ENCODE measurements around the gene RABGAP1L.
"Not testable (repeated sequence)": the region's sequence is repeated elsewhere in the genome, so short reads cannot be mapped to it uniquely, and the experiment has no call there.

RABGAP1L gene

DNA sequence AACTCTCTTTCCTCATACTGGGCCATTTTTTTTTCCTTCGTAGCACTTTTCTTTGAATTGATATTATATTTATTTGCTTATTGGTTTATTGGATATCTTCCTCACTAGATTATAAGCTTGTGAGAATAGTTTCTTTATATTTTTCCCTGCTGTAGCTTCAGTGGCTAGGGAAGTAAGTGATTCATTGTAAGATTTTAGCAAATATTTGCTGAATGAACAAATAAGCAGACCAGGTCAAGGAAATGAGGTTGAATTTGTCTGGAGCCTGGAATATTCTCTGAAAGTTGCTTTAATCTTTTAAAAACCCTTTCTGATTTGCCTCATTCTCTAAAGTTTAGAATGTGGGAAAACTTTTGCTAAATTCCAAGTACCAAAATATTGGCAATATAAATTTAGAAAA is 80.2 kb downstream of the RABGAP1L start:
- no peak overlapping the region for H3K4me3 ChIP-seq (ENCODE audit: low read depth, low read length)
- CTCF ChIA-PET: no interaction called here
- POLR2A ChIA-PET: no interaction called here
- TF ChIP-seq, protein P1, sequence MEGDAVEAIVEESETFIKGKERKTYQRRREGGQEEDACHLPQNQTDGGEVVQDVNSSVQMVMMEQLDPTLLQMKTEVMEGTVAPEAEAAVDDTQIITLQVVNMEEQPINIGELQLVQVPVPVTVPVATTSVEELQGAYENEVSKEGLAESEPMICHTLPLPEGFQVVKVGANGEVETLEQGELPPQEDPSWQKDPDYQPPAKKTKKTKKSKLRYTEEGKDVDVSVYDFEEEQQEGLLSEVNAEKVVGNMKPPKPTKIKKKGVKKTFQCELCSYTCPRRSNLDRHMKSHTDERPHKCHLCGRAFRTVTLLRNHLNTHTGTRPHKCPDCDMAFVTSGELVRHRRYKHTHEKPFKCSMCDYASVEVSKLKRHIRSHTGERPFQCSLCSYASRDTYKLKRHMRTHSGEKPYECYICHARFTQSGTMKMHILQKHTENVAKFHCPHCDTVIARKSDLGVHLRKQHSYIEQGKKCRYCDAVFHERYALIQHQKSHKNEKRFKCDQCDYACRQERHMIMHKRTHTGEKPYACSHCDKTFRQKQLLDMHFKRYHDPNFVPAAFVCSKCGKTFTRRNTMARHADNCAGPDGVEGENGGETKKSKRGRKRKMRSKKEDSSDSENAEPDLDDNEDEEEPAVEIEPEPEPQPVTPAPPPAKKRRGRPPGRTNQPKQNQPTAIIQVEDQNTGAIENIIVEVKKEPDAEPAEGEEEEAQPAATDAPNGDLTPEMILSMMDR (IDR thresholded peaks at IDR 0.05; ENCODE audit: insufficient read depth, low read length, missing control alignments): no peak
- no peak for DNase-seq (ENCODE audit: low read depth, low spot score)

DNA sequence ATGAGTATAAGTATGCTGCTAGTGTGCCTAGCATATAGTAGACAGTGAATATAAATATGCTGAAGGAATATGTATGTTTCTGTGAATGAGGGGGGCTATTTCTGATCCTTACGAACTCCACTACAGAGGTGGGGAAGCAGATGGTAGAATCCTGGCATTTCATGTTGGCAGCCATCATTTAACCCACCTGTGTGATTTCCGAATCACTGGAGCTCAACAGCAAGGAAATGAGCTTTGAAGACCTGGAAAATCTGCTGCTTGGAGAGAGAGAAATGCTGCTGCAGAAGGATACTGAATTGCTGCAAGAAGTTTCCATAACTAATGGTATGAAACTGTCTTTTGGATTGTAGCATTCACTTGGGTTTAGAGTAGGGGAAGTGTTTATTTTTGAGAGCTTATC is 83.5 kb downstream of the RABGAP1L start:
- TF ChIP-seq, protein P1 (IDR thresholded peaks at IDR 0.05; ENCODE audit: insufficient read depth, low read length, missing control alignments): no peak
- H3K4me3 ChIP-seq (ENCODE audit: low read depth, low read length): no peak overlapping the region
- POLR2A ChIA-PET: no interaction called here
- CTCF ChIA-PET: no interaction called here
- no peak for DNase-seq (ENCODE audit: low read depth, low spot score)

DNA sequence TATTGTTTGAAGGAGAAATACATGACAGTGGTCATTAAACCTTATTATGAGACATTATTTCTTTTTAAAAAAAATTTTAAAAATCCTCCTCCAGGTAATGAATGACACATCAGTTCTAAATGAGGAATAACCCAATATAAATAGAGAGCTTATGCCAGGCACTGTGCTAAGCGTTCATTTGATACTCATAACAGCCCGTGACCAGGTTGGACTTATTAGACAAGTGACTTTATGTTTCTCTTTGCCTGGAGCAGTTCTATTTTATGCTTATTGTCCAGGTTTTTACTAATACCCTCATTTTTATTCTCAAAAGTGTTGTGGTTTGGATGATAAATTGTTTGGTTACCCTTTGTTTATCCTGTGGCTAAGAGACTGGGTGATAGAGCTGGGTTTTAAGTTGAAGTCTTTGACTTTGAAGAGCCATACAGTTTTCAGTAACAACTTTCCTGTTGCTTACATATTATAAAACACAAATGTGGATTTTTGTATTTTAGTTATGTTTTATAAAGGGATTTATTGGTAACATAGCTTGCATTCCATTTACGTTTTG is 84.2 kb downstream of the RABGAP1L start:
- DNase-seq (ENCODE audit: low read depth, low spot score): no peak
- ChIA-PET CTCF (interaction anchor here (1.1 kb wide), 1 partner anchor 19 kb away, joined by 3 read pairs; no protein-coding TSS in a partner anchor), POLR2A (no interaction called here)
- TF ChIP-seq, protein P1 (IDR thresholded peaks at IDR 0.05; ENCODE audit: insufficient read depth, low read length, missing control alignments): no peak
- no peak overlapping the region for H3K4me3 ChIP-seq (ENCODE audit: low read depth, low read length)

DNA sequence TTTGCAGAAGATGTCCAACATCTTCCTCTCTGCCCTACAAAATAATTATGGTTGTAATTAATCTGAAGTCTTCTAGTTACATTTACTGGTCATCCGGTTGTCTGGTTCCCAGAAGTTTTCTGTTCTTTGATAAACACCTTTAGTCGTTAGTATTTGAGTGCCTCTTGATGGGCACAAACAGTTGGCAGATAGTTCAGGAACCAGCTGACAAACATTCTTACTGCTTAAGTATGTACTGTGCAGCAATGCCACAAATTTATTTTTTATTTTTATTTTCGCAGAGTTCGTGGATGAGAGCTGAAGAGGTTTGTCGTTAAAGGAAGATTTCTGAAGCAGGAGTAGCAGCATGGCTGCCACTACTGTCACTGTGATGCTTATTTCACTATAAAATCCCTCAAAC is 84.7 kb downstream of the RABGAP1L start:
- ChIA-PET POLR2A (no interaction called here), CTCF (interaction anchor here (1.1 kb wide), 1 partner anchor 18 kb away, joined by 3 read pairs; no protein-coding TSS in a partner anchor)
- no peak for DNase-seq (ENCODE audit: low read depth, low spot score)
- TF ChIP-seq, protein P1 (IDR thresholded peaks at IDR 0.05; ENCODE audit: insufficient read depth, low read length, missing control alignments): no peak
- no peak overlapping the region for H3K4me3 ChIP-seq (ENCODE audit: low read depth, low read length)

DNA sequence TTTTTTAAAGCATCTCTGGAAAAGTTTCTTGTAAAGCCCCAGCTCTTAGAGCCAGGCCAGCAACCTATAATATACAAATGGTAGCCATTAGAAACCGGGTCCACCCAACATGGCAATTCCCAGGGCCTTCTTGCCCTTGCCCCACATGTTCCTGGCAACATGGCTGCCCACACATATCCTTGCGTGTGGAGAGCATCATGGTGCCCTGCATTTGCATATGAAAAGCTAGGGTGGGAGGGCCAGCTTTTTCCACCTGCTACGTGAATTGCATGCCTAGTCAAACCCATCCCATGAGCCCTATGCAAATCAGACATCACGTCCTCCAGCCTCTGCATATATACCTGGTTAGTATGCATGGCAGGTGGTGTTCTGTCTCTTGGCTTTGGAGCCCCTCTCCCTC is 88.2 kb downstream of the RABGAP1L start:
- DNase-seq (ENCODE audit: low read depth, low spot score): no peak
- no peak overlapping the region for H3K4me3 ChIP-seq (ENCODE audit: low read depth, low read length)
- POLR2A ChIA-PET: no interaction called here
- CTCF ChIA-PET: interaction anchor here (1.0 to 1.6 kb wide), 2 partner anchors 8 to 15 kb away, joined by 3 to 4 read pairs; no protein-coding TSS in a partner anchor
- TF ChIP-seq, protein P1 (IDR thresholded peaks at IDR 0.05; ENCODE audit: insufficient read depth, low read length, missing control alignments): no peak

DNA sequence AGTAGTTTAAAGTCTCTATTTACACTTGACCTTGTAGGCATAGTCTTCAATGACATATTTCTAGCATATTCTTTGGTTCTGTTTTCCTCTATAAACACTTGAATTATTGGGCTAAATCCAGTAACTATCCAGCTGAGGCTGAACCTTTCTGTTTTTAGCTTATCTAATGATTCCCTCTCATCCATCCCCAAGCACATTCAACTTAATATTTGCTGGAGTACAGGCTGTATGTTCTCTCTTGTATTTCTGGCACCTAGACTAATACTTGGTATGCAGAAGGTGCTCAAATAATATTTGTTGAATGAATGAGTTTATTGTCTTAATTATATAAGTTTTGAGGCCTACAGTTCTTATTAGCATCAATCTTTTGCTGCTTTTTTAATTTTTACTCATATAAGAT is 88.7 kb downstream of the RABGAP1L start:
- CTCF ChIA-PET: interaction anchor here (1.0 to 1.6 kb wide), 2 partner anchors 8 to 15 kb away, joined by 3 to 4 read pairs; no protein-coding TSS in a partner anchor
- POLR2A ChIA-PET: no interaction called here
- DNase-seq (ENCODE audit: low read depth, low spot score): no peak
- no peak overlapping the region for H3K4me3 ChIP-seq (ENCODE audit: low read depth, low read length)
- TF ChIP-seq, protein P1 (IDR thresholded peaks at IDR 0.05; ENCODE audit: insufficient read depth, low read length, missing control alignments): no peak

DNA sequence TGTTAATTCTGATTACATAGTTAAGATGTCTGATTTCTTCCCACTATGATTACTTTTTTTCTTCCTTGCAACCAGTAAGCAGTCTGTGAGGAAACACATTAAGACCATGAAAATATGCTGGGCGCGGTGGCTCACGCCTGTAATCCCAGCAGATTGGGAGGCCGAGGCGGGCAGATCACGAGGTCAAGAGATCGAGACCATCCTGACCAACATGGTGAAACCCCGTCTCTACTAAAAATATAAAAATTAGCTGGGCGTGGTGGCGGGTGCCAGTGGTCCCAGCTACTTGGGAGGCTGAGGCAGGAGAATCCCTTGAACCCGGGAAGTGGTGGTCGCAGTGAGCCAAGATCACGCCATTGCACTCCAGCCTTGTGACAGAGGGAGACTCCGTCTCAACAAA is 97.1 kb downstream of the RABGAP1L start:
- DNase-seq (ENCODE audit: low read depth, low spot score); POLR2A ChIA-PET; H3K4me3 ChIP-seq (ENCODE audit: low read depth, low read length): not testable (repeated sequence)
- CTCF ChIA-PET: interaction anchor here (1.5 to 2.9 kb wide), 2 partner anchors 9 to 490 kb away, joined by 3 to 19 read pairs; no protein-coding TSS in a partner anchor
